GM19240 (cell line): ENCODE data around the gene PNPLA6.
A peak's percentile ranks its signal among the peaks of the same experiment; 100 is the strongest.

Experiments used
- DNase-seq: peaks from one replicate; pipeline ENCODE4 v3.0.0; 2011; ENCODE audit warnings: low spot score; ENCODE audit not compliant: insufficient read length

The PNPLA6 gene

DNA sequence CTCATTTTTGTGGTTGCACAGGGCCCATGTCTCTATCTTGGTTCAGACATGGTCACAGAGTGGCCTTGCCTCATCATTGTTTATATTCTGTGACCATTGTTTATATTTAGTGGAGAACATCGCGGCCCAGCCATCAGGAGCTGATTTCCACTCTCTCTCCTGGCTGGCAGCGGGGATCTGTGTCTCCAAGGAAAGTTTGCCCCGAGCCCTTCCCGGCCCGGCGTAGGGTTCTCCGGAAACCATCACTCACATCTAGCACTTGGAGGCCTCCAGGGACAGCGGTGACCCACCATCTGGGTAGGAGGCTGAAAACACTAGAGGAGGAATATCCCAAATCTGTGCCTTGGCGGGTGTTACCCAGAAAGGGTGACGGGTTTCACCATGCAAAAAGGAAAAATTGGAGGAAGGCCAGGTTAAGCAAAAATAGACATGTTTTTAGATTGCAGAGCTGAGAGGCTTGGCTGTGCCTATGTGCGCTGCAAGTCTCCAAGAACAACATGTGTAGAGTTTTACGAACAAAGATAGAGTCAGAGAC lies 20.3 kb upstream of the PNPLA6 start:
- no peak for DNase-seq

DNA sequence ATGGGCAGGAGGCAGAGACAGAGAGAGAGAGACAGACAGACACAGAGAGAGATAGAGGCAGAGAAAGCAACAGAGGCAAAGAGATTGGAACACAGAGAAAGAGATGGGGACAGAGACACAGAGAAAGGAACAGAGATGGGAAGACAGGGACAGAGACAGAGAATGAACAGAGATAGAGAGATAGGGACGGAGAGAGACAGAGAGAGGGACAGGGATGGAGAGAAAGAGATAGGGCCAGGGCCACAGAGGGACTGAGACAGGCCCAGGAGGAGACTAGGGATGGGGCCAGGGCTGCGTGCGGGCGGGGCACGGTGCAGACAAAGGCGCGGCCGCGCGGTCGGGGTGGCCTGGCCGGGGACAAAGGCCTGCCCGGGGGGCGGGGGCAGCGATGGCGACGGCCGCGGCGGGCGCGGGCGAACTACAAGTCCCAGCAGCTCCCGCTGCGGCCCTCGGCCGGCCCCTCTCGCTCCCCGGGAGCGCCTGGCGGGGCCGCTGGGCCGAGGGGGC lies 19.8 kb upstream of the PNPLA6 start, which contains the start of gene ZNF358:
Gene ZNF358, plus strand, starts transcription at position 459 of the 507 bp plus-strand sequence. CDS start 3,140 bp downstream, outside the sequence.
- DNase-seq: peak; percentile 87

DNA sequence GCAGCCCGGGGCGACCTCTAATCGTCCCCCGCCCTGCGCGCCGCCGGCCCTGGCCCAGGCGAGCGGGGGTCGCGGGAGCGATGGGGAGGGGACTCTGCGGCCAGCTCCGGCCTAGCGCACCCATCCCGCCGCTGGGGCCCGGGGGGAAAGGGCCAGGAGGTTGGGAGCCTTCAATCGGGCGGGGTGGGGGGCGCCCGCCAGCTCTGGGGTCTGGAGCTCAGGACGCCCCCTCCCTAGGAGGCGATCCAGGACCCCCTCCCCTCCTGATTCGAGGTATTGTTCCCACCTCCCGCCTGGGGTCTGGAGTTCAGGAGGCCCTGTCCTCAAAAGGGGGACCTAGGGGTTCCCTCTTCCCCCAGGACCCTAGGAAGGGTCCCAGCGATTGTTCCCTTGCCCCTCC lies 19.2 kb upstream of the PNPLA6 start:
- no peak for DNase-seq

DNA sequence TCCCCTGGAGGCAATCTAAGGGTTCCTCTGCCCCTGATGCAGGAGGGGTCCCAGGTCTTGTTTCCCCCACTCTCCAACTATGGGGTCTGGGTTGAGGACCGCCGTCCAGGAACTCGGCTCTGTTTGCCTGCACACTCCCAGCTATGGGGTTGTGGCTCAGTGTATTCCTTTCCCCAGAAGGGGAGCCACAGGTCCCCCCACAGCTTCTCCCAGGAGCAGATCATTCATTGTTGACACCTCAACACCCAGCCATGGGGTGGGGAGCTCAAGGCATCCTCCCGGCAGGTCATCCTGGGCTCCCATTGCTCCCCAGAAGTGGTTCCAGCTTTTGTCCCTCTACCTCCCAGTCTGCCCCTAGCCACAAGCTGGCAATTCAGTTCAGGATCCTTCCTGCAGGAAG lies 18.6 kb upstream of the PNPLA6 start:
- DNase-seq: no peak

DNA sequence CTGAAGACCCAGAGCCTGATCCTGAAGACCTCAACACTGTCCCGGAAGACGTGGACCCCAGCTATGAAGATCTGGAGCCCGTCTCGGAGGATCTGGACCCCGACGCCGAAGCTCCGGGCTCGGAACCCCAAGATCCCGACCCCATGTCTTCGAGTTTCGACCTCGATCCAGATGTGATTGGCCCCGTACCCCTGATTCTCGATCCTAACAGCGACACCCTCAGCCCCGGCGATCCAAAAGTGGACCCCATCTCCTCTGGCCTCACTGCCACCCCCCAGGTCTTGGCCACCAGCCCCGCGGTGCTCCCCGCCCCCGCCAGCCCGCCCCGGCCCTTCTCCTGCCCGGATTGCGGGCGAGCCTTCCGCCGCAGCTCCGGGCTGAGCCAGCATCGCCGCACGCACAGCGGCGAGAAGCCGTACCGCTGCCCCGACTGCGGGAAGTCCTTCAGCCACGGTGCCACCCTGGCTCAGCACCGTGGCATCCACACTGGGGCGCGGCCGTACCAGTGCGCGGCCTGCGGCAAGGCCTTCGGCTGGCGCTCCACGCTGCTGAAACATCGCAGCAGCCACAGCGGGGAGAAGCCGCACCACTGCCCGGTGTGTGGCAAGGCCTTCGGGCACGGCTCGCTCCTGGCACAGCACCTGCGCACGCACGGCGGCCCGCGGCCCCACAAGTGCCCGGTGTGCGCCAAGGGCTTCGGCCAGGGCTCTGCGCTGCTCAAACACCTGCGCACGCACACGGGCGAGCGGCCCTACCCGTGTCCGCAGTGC lies 16.0 kb upstream of the PNPLA6 start:
- DNase-seq: no peak

DNA sequence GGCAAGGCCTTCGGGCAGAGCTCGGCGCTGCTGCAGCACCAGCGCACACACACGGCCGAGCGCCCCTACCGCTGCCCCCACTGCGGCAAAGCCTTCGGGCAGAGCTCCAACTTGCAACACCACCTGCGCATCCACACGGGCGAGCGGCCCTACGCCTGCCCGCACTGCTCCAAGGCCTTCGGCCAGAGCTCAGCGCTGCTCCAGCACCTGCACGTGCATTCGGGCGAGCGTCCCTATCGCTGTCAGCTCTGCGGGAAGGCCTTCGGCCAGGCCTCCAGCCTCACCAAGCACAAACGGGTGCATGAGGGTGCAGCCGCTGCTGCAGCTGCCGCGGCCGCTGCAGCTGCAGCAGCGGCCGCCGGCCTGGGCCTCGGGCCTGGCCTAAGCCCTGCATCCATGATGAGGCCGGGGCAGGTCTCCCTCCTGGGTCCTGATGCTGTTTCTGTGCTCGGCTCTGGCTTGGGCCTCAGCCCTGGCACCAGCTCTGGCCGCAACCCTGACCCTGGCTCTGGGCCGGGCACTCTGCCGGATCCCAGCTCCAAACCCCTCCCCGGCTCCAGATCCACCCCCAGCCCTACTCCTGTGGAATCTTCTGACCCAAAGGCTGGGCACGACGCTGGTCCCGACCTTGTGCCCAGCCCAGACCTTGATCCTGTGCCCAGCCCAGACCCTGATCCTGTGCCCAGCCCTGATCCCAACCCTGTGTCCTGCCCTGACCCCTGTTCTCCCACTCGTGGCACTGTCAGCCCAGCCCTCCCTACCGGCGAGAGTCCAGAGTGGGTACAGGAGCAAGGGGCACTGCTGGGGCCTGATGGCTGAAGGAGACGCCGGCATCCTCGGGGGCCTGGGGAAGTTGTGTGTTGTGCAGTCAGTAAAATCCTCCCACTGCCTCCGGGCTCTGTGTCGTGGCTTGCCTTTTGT lies 15.1 kb upstream of the PNPLA6 start:
- DNase-seq: no peak

DNA sequence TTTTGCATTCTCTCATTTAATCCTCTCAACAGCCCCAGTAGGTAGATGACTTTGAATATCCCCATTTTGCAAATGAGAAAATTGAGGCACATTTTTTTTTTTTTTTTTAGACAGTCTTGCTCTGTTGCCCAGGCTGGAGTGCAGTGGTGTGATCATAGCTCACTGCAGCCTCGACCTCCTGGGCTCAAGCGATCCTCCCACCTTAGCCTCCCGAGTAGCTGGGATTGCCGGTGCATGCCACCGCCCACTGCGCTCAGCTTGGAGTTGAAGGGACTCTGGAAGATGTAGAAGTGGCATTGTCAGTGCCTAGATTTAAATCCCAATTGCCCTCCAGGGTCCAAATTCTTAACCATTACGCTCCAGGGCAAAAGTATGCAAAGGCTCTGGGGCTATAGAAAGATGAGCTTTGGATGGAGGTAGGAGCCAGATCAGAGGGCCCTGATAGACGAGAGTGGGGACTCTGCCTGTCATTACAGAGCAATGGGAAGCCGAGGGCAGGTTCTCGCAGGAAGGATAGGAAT lies 13.9 kb upstream of the PNPLA6 start:
- DNase-seq: no peak

DNA sequence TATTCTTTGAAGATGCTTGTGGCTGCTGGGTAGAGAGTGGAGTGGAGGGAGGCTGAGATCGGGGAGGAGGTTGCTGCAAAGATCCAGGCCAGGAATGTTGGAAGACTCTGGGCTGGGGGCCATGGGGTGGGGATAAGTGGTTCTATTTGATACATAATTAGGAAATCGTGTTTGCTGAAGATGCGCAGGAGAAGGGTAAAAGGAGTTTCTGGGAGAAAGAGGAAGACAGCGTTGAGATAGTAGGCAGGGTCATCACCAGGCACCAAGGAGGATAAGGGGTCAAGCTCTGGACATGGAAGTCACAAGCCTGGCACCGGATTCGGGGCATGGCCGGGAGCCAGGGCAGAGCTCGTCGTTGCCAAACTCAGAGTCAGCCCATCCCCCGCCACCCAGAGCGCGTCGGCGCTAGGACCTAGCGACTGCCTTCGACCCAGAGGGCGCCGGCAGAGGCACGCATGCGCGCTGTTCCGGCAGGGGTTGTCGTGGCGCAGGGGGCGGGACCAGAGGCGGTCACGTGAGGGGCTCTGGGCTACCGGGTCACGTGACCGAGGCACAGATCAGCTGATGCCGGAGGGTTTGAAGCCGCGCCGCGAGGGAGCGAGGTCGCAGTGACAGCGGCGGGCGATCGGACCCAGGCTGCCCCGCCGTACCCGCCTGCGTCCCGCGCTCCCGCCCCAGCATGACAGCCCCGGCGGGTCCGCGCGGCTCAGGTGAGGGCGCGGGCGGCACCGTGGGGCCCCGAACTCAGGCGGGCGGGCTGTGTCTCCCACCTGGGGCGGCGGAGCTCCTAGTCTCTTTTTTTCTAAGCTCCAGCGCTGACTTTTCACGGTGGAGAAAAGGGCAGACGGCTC lies 13.2 kb upstream of the PNPLA6 start, which contains the start of gene MCOLN1:
Gene MCOLN1, plus strand, starts transcription at position 553 of the 851 bp plus-strand sequence. Its CDS starts 127 bp downstream, at position 680.
- DNase-seq: peak; percentile 100

DNA sequence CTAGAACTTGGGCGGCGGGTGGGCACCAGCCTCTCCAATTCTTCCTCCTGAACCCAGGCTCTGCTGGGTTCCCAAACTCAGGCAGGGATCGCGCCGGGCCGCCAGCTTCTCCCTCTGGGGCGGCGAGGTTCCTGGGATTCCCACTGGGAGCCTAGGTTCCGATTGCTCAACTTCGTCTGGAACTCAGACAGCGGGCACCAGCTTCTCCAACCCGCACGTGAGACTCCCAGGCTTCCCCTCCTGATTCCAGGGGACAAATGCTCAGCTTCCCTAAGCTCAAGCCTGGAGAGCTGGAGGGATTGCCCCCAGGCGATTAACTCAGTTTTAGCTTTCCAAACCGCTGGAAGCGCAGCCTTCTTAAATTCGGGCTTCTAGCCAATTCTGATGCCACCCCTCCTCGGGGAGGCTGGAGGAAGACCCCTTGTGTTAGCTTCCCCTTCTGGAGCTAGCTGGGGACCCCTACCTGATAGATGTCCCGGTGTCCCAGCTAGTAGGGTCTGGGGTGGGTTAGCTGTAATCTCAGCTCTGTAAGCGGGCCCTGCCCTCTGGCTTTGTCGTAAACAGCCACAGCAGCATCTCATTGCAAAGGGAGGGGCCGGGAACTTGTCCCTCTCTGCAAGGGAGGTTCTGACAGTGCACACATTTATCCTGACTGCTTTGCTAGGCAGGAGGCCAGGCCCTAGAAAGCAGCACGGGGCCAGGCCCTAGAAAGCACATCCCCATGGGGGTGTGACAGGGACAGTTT lies 12.4 kb upstream of the PNPLA6 start:
- DNase-seq: no peak

DNA sequence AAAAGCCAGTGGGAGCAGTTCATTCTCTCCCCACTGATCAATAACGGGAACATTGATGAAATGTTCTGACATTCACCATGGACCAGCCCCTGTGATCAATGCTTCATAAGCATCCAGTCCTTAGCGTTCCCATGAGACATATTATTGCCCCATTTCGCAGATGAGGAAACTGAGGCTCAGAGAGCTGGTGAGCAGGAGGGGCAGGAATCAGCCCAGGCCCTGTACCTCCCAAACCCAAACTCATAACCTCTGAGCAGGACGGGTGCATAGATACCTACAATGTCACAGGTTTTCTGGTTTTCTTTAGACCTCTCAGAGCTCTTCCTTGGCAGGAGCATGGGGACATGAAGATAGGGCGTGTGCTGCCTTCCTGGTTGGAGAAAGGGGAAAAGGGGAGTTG lies 11.0 kb upstream of the PNPLA6 start:
- no peak for DNase-seq

DNA sequence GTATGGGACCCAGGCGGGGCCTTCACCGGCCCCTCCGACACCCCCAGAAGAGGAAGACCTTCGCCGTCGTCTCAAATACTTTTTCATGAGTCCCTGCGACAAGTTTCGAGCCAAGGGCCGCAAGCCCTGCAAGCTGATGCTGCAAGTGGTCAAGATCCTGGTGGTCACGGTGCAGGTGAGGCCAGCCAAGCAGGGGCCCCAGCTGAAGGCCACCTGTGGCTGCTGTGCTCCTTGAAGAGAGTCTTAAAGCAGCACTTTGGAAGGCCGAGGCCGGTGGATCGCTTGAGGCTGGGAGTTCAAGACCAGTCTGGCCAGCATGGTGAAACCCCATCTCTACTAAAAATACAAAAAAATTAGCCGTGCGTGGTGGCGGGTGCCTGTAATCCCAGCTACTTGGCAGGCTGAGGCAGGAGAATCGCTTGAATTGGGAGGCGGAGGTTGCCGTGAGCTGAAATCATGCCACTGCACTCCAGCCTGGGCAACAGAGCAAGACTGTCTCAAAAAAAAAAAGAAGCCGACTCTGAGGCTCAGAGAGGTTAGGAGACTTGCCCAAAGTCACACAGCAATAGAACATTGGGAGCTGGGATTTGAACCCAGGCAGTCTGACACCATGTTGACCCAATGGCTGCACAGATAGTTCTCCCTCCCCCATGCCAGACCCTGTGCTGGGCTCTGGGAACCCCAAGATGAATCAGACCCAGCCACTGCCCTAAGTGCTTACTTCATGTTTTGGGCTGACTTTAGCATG lies 10.4 kb upstream of the PNPLA6 start:
- DNase-seq: no peak

DNA sequence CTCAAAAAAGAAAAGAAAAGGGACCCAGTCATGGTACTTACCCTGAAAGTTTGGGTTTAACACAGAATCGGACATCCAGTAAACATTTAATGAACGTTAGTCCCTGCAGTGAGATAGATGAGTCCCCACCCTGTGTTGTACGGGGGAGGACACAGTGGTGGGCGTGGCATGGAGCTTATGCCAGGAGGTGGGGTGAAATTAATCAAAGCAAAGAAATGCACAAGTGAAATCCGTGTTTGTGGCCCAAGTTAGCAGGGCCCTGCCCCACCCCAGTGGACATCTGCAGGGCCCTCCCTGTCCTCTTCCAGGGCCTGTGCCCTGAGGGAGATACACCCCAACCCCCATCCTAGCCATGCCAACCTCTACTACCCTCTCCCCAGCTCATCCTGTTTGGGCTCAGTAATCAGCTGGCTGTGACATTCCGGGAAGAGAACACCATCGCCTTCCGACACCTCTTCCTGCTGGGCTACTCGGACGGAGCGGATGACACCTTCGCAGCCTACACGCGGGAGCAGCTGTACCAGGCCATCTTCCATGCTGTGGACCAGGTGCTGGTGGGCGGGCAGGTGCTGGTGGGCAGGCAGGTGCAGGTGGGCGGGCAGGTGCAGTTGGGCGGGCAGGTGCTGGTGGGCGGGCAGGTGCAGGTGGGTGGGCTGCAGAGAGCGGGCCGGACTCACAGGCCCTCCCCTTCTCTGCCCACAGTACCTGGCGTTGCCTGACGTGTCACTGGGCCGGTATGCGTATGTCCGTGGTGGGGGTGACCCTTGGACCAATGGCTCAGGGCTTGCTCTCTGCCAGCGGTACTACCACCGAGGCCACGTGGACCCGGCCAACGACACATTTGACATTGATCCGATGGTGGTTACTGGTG lies 9.2 kb upstream of the PNPLA6 start:
- DNase-seq: no peak

DNA sequence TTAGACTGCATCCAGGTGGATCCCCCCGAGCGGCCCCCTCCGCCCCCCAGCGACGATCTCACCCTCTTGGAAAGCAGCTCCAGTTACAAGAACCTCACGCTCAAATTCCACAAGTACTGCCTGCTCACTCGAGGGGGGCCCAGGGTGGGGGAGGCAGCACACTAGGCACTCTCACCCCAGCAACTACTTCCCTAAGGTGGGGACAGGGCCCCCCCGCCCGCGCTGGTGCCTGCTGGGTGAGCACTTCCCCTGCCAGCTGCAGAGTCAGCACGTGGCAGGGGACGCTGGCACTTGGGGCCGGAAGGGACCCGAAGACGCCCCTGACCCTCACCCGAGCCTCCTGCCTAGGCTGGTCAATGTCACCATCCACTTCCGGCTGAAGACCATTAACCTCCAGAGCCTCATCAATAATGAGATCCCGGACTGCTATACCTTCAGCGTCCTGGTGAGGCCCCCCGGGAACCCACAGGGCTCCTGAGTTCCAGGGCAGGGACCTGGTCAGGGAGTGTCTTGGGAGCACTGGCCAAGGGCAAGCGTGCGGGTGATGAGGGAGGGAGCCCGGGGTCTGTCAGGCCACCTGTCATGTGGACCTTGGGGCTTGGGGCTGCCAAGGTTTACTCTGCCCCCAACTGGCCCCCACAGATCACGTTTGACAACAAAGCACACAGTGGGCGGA lies 7.9 kb upstream of the PNPLA6 start:
- no peak for DNase-seq

DNA sequence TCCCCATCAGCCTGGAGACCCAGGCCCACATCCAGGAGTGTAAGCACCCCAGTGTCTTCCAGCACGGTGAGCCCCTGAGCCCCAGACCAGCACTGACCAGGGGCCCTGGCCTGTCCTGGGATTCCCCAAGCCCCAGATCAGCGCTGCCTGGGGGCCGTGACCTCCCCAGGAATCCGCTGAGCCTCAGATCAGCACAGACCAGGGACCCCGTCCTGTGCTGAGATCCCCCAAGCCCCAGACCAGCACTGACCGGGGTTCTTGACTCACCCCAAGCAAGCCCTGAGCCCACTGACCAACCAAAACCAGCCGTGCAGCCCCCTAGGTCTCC lies 7.4 kb upstream of the PNPLA6 start:
- DNase-seq: no peak

DNA sequence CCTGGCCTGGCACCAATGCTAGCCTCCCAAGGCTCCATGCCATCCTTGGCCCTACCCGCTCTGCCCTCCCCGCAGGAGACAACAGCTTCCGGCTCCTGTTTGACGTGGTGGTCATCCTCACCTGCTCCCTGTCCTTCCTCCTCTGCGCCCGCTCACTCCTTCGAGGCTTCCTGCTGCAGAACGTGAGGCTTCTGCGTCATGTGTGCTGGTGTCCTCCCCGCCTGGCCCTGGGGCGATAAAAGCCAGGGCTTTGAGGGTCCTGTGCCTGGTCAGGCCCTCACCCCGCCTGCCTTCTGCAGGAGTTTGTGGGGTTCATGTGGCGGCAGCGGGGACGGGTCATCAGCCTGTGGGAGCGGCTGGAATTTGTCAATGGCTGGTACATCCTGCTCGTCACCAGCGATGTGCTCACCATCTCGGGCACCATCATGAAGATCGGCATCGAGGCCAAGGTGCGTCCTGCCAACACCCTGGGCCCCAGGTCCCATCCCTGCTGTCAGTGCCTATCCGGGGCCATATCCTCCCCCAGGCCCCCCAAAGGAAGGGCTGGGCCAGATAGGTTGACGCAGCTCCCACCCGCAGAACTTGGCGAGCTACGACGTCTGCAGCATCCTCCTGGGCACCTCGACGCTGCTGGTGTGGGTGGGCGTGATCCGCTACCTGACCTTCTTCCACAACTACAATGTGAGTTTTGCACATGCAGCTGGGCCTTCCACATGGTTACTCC lies 6.8 kb upstream of the PNPLA6 start:
- DNase-seq: no peak

DNA sequence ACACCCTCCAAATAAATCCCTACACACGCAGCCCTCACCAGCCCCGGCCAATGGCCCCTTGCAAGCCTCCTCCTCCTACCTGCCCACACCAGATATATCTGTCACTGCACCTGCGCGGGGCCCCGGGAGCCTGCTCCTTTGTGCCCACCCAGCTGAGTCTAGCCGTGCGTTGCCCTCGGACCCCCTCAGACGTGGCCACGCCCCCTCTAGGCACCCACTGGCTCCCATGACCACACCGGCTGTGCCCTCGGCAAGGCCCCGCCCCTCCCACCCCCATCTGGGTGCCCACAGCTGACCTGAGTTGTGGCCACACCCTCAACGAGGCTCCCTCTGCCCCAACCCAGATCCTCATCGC lies 6.3 kb upstream of the PNPLA6 start:
- DNase-seq: no peak
